ENCODE data around the gene CLDN5.

DNA sequence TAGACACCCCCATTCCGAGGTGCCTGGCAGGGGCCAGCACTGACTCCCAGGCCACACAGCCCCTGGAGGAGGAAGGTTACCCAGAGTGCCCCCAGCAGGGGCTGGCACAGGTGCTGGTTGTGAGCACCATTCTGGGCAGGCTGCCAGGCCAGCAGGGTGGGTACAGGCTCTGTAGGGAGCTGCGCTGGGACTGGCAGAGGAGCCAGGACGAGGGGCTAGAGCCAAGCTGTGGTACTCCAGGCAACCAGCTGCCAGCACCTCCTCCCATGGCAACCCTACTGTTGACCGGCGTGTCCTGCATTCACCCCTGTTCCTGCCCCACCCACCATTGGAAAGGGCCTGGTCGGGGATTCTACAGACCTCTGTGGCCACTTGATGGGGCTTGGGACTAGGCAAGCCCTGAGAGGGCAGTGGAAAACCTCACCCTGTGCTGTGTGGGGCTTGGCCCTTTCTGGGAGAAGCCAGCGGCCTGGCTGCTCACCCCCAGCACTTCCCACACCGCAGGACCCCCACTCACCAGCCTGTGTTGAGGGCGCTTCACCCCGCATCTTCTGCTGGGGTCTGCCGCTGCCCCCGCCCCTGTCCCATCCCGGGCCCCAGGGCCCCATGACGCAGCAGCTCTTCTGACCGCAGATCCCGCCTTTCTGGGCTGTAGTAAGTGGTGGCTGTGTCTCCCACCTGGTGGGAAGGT lies 1.9 kb downstream of the CLDN5 start:
- TF ChIP-seq, protein P1, sequence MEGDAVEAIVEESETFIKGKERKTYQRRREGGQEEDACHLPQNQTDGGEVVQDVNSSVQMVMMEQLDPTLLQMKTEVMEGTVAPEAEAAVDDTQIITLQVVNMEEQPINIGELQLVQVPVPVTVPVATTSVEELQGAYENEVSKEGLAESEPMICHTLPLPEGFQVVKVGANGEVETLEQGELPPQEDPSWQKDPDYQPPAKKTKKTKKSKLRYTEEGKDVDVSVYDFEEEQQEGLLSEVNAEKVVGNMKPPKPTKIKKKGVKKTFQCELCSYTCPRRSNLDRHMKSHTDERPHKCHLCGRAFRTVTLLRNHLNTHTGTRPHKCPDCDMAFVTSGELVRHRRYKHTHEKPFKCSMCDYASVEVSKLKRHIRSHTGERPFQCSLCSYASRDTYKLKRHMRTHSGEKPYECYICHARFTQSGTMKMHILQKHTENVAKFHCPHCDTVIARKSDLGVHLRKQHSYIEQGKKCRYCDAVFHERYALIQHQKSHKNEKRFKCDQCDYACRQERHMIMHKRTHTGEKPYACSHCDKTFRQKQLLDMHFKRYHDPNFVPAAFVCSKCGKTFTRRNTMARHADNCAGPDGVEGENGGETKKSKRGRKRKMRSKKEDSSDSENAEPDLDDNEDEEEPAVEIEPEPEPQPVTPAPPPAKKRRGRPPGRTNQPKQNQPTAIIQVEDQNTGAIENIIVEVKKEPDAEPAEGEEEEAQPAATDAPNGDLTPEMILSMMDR (tag by site-specific recombination; IDR thresholded peaks at IDR 0.05) = no peak
- TF ChIP-seq ZNF76 (tag by site-specific recombination; IDR thresholded peaks at IDR 0.05; ENCODE audit: borderline replicate concordance, low read depth) (no peak), ZNF19 (tag by site-specific recombination; IDR thresholded peaks at IDR 0.05; ENCODE audit: low read depth) (no peak), ZEB2 (tag by site-specific recombination; IDR thresholded peaks at IDR 0.05) (no peak), TCF7L2 (IDR thresholded peaks at IDR 0.05; ENCODE audit: borderline replicate concordance, low read depth, low read length) (no peak), ZIC2 (tag by site-specific recombination; IDR thresholded peaks at IDR 0.05) (peak; percentile 74), ZBTB7A (tag by site-specific recombination; IDR thresholded peaks at IDR 0.05; ENCODE audit: low read depth) (no peak), ZNF366 (tag by site-specific recombination; conservative IDR thresholded peaks at IDR 0.05) (no peak), ZNF221 (tag by site-specific recombination; IDR thresholded peaks at IDR 0.05; ENCODE audit: borderline replicate concordance) (no peak), ZNF23 (tag by site-specific recombination; IDR thresholded peaks at IDR 0.05; ENCODE audit: borderline replicate concordance) (no peak)
- TF ChIP-seq, protein P2, sequence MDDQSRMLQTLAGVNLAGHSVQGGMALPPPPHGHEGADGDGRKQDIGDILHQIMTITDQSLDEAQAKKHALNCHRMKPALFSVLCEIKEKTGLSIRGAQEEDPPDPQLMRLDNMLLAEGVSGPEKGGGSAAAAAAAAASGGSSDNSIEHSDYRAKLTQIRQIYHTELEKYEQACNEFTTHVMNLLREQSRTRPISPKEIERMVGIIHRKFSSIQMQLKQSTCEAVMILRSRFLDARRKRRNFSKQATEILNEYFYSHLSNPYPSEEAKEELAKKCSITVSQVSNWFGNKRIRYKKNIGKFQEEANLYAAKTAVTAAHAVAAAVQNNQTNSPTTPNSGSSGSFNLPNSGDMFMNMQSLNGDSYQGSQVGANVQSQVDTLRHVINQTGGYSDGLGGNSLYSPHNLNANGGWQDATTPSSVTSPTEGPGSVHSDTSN (CRISPR knock-in tag; IDR thresholded peaks at IDR 0.05) = no peak
- TF ChIP-seq, protein P3, sequence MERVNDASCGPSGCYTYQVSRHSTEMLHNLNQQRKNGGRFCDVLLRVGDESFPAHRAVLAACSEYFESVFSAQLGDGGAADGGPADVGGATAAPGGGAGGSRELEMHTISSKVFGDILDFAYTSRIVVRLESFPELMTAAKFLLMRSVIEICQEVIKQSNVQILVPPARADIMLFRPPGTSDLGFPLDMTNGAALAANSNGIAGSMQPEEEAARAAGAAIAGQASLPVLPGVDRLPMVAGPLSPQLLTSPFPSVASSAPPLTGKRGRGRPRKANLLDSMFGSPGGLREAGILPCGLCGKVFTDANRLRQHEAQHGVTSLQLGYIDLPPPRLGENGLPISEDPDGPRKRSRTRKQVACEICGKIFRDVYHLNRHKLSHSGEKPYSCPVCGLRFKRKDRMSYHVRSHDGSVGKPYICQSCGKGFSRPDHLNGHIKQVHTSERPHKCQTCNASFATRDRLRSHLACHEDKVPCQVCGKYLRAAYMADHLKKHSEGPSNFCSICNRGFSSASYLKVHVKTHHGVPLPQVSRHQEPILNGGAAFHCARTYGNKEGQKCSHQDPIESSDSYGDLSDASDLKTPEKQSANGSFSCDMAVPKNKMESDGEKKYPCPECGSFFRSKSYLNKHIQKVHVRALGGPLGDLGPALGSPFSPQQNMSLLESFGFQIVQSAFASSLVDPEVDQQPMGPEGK (tag by site-specific recombination; IDR thresholded peaks at IDR 0.05) = no peak
- TF ChIP-seq, protein P4, sequence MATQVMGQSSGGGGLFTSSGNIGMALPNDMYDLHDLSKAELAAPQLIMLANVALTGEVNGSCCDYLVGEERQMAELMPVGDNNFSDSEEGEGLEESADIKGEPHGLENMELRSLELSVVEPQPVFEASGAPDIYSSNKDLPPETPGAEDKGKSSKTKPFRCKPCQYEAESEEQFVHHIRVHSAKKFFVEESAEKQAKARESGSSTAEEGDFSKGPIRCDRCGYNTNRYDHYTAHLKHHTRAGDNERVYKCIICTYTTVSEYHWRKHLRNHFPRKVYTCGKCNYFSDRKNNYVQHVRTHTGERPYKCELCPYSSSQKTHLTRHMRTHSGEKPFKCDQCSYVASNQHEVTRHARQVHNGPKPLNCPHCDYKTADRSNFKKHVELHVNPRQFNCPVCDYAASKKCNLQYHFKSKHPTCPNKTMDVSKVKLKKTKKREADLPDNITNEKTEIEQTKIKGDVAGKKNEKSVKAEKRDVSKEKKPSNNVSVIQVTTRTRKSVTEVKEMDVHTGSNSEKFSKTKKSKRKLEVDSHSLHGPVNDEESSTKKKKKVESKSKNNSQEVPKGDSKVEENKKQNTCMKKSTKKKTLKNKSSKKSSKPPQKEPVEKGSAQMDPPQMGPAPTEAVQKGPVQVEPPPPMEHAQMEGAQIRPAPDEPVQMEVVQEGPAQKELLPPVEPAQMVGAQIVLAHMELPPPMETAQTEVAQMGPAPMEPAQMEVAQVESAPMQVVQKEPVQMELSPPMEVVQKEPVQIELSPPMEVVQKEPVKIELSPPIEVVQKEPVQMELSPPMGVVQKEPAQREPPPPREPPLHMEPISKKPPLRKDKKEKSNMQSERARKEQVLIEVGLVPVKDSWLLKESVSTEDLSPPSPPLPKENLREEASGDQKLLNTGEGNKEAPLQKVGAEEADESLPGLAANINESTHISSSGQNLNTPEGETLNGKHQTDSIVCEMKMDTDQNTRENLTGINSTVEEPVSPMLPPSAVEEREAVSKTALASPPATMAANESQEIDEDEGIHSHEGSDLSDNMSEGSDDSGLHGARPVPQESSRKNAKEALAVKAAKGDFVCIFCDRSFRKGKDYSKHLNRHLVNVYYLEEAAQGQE (tag by site-specific recombination; IDR thresholded peaks at IDR 0.05) = no peak
- TF ChIP-seq, protein P5, sequence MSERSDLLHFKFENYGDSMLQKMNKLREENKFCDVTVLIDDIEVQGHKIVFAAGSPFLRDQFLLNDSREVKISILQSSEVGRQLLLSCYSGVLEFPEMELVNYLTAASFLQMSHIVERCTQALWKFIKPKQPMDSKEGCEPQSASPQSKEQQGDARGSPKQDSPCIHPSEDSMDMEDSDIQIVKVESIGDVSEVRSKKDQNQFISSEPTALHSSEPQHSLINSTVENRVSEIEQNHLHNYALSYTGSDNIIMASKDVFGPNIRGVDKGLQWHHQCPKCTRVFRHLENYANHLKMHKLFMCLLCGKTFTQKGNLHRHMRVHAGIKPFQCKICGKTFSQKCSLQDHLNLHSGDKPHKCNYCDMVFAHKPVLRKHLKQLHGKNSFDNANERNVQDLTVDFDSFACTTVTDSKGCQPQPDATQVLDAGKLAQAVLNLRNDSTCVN (tag by site-specific recombination; optimal IDR thresholded peaks at IDR 0.05) = no peak
